ENCODE data around the gene KAT2B.

GRCh38 chr3:20051123-20051806, 11.0 kb downstream of the KAT2B start:
- TF ChIP-seq POLR2A (IDR thresholded peaks at IDR 0.05) (no peak), CTCF (IDR thresholded peaks at IDR 0.05) (no peak)

Measured in gastroesophageal sphincter (tissue), 3 donors.